Activated CD8-positive, alpha-beta memory T cell treated with anti-CD3 and anti-CD28 coated beads for 48 hours (primary cell): ENCODE data around the gene GLI3.

ENCODE experiments used
- DNase-seq, 3 experiments: peaks; one replicate each; pipeline ENCODE4 v3.0.0-alpha.2; 2020; ENCODE audit warnings: low read depth in 2 of 3, low spot score in 2 of 3

Gene GLI3

GRCh38 chr7:41975849-41976248 lies 261.2 kb downstream of the GLI3 start:
- DNase-seq: no peak

GRCh38 chr7:41974870-41975557 lies 262.0 kb downstream of the GLI3 start:
- no peak for DNase-seq

GRCh38 chr7:41973202-41973730 lies 263.7 kb downstream of the GLI3 start:
- no peak for DNase-seq

GRCh38 chr7:41972776-41973175 lies 264.2 kb downstream of the GLI3 start:
- DNase-seq: no peak

GRCh38 chr7:41972270-41972669 lies 264.7 kb downstream of the GLI3 start:
- DNase-seq: no peak

- DNase-seq: no peak
Measured at GRCh38 chr7:41971640-41972187, 265.3 kb downstream of the GLI3 start.

- no peak for DNase-seq
Measured at GRCh38 chr7:41970941-41971340, 266.1 kb downstream of the GLI3 start.

- no peak for DNase-seq
Measured at GRCh38 chr7:41969561-41970105, 267.4 kb downstream of the GLI3 start.

- DNase-seq: no peak
Measured at GRCh38 chr7:41967156-41967555, 269.9 kb downstream of the GLI3 start.

GRCh38 chr7:41965951-41966505 lies 271.0 kb downstream of the GLI3 start:
- no peak for DNase-seq

- no peak for DNase-seq
Measured at GRCh38 chr7:41964849-41965745, 271.9 kb downstream of the GLI3 start.

GRCh38 chr7:41964183-41964753 lies 272.7 kb downstream of the GLI3 start:
- DNase-seq: no peak

GRCh38 chr7:41956705-41957104 lies 280.3 kb downstream of the GLI3 start:
- DNase-seq: no peak

- no peak for DNase-seq
Measured at GRCh38 chr7:41955893-41956675, 280.9 kb downstream of the GLI3 start.

GRCh38 chr7:41955451-41955850 lies 281.6 kb downstream of the GLI3 start:
- DNase-seq: no peak

- DNase-seq: no peak
Measured at GRCh38 chr7:41954976-41955375, 282.0 kb downstream of the GLI3 start.

GRCh38 chr7:41948503-41948902 lies 288.5 kb downstream of the GLI3 start:
- no peak for DNase-seq

GRCh38 chr7:41943094-41943577 lies 293.9 kb downstream of the GLI3 start:
- peak; percentile 40 to 50 (median 49) for DNase-seq

- no peak for DNase-seq
Measured at GRCh38 chr7:41942468-41943093, 294.4 kb downstream of the GLI3 start.
